Measurements from ENCODE around the gene BLM. TPM values are rescaled to one million over a fixed set of nuclear protein-coding genes. Genes with fewer than 3 reads are reported as not detected.

Gene BLM
- total and polyA plus RNA-seq, 2 of the 8 experiments (the other 6 are each of a cell fraction or from before 2014, with no cell fraction given), result 15.2 to 46.7 TPM

DNA sequence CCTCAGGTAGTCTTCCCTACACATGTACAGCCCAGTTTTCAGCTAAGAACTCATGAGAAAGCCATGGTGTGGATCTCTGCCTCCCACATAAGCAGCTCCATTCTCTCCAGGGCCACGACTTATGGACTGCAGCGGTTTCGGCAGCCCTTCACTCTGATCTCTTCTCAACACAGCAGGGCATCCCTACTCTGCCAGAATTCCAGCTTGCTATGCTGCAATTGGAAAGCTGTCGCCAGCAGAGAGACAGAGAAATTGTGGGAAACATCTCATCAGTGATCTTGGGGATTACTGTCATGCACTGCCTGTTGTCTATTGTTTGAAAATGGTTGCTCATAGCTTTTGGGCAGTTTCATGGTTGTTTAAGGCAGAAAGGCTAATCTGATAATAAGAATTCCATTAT is 11.9 kb upstream of the BLM start:
- POLR2A ChIA-PET (ENCODE audit: partially characterized antibody), result no interaction called here
- H3K4me1 ChIP-seq (replicated peaks in 1 of 4; ENCODE audit: control insufficient read depth in 3 of 4, insufficient read depth in 4 of 4, low read length in 3 of 4), result no peaks in the 10 kb centered on the region
- H3K36me3 ChIP-seq (ENCODE audit: control insufficient read depth in 2 of 4, insufficient read depth in 4 of 4, low read length in 3 of 4), result no peaks in the 10 kb centered on the region; a peak in 1 of 8 replicates
- FAIRE-seq (no peak), DNase-seq (ENCODE audit: low read depth in 1 of 2, low spot score in 2 of 2) (no peak)
- H4K20me1 ChIP-seq (replicated peaks in 1 of 2; ENCODE audit: control insufficient read depth in 1 of 2, insufficient read depth in 2 of 2, low read length in 2 of 2), result no peaks in the 10 kb centered on the region
- H3K27ac ChIP-seq (ENCODE audit: low read depth, low read length), result no peak overlapping the region
- WGBS, 2 experiments (ENCODE audit: extremely low coverage in 1 of 2, insufficient coverage in 1 of 2, insufficient read length in 1 of 2, insufficient replicate concordance in 2 of 2, low coverage in 1 of 2, low lambda C conversion rate in 2 of 2, missing lambda C conversion rate in 1 of 2), result 84% methylated on average over 4 of the region's 4 CpGs; no CpG with 5 or more reads in 1 of the 2 experiments
- H3K14ac ChIP-seq (ENCODE audit: insufficient read length), result no peak overlapping the region
- no peak overlapping the region for H2BK12ac ChIP-seq (ENCODE audit: low read depth, low read length)
- no peak overlapping the region for H2BK15ac ChIP-seq (ENCODE audit: low read length)
- no peak overlapping the region for H4K8ac ChIP-seq (ENCODE audit: extremely low read depth, insufficient read depth, low read length)
- no peaks in the 10 kb centered on the region for H3K79me1 ChIP-seq (ENCODE audit: low read depth, low read length)
- no peaks in the 10 kb centered on the region for H3K9me3 ChIP-seq (ENCODE audit: insufficient read depth in 2 of 2, low read depth in 1 of 2, low read length in 1 of 2)
- H3K18ac ChIP-seq (ENCODE audit: extremely low read depth, low read length), result no peak overlapping the region; the same call in 1 of the 2 replicates
- H2AK5ac ChIP-seq (ENCODE audit: low read depth, low read length), result no peak overlapping the region
- H2AFZ ChIP-seq (ENCODE audit: low read length), result no peak overlapping the region
- no peak overlapping the region for H4K91ac ChIP-seq (replicated peaks; ENCODE audit: insufficient read length, low read length)
- H3K4me2 ChIP-seq (ENCODE audit: insufficient read depth in 1 of 2, low read depth in 2 of 2, low read length in 2 of 2), result no peak overlapping the region
- CTCF ChIA-PET (ENCODE audit: partially characterized antibody), result interaction anchor here (1.0 to 1.2 kb wide), 3 partner anchors 57 to 186 kb away, joined by 3 to 4 read pairs (median 3); no protein-coding TSS in a partner anchor
- H2BK5ac ChIP-seq (ENCODE audit: low read depth, low read length), result no peak overlapping the region
- H3K27me3 ChIP-seq (replicated peaks in 1 of 4; ENCODE audit: control insufficient read depth in 3 of 4, extremely low read depth in 1 of 4, insufficient read depth in 3 of 4, low read length in 3 of 4), result no peaks in the 10 kb centered on the region
- no peaks in the 10 kb centered on the region for H3K23me2 ChIP-seq (ENCODE audit: low read depth, low read length)
- H2BK120ac ChIP-seq (replicated peaks; ENCODE audit: low read depth, low read length), result no peak overlapping the region
- no peak overlapping the region for H2BK20ac ChIP-seq (ENCODE audit: low read length)
- no peak overlapping the region for H3K23ac ChIP-seq (ENCODE audit: insufficient read length)
- no peak overlapping the region for H3K4ac ChIP-seq (replicated peaks; ENCODE audit: insufficient read length, low read depth, low read length)
- H3K4me3 ChIP-seq (ENCODE audit: extremely low read depth in 1 of 4, insufficient read depth in 2 of 4, low read depth in 3 of 4, low read length in 4 of 4), result no peak overlapping the region
- no peak overlapping the region for H4K5ac ChIP-seq (ENCODE audit: insufficient read length, low read depth, low read length)
- H3K79me2 ChIP-seq (ENCODE audit: control insufficient read depth in 1 of 2, insufficient read depth in 2 of 2, low read length in 2 of 2), result no peaks in the 10 kb centered on the region
- no peak overlapping the region for H3K9ac ChIP-seq (replicated peaks in 1 of 4; ENCODE audit: extremely low read depth in 1 of 4, low read depth in 3 of 4, low read length in 3 of 4)
- no peak overlapping the region for H3K56ac ChIP-seq (replicated peaks; ENCODE audit: insufficient read length, low read depth, low read length)
- TF ChIP-seq TEAD4 (IDR thresholded peaks at IDR 0.05; ENCODE audit: low read depth, low read length), result no peak
- no peak for TF ChIP-seq EP300 (IDR thresholded peaks at IDR 0.05; ENCODE audit: borderline replicate concordance in 1 of 2, low read depth in 2 of 2, low read length in 2 of 2)
- TF ChIP-seq MAFK (IDR thresholded peaks at IDR 0.05; ENCODE audit: low read depth, low read length), result no peak
- no peak for TF ChIP-seq RXRA (IDR thresholded peaks at IDR 0.05; ENCODE audit: insufficient read depth, low read depth, low read length)
- no peak for TF ChIP-seq NRF1 (IDR thresholded peaks at IDR 0.05; ENCODE audit: low read depth, low read length)
- TF ChIP-seq, protein P1, sequence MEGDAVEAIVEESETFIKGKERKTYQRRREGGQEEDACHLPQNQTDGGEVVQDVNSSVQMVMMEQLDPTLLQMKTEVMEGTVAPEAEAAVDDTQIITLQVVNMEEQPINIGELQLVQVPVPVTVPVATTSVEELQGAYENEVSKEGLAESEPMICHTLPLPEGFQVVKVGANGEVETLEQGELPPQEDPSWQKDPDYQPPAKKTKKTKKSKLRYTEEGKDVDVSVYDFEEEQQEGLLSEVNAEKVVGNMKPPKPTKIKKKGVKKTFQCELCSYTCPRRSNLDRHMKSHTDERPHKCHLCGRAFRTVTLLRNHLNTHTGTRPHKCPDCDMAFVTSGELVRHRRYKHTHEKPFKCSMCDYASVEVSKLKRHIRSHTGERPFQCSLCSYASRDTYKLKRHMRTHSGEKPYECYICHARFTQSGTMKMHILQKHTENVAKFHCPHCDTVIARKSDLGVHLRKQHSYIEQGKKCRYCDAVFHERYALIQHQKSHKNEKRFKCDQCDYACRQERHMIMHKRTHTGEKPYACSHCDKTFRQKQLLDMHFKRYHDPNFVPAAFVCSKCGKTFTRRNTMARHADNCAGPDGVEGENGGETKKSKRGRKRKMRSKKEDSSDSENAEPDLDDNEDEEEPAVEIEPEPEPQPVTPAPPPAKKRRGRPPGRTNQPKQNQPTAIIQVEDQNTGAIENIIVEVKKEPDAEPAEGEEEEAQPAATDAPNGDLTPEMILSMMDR (IDR thresholded peaks at IDR 0.05; ENCODE audit: control extremely low read depth in 1 of 3, insufficient read depth in 1 of 3, low read depth in 1 of 3, low read length in 3 of 3), result no peak

All from H1 (cell line).